H7 (cell line): Measurements from ENCODE around the gene SF3B6. TPM values are rescaled to one million over a fixed set of nuclear protein-coding genes. Genes with fewer than 3 reads are reported as not detected.

Experiments
- DNase-seq: peaks from one replicate; pipeline ENCODE4 v3.0.0; 2012
- H3K27me3 ChIP-seq: 2 replicates; pipeline ENCODE4 v1.6.0; 2011; ENCODE audit warnings: mild to moderate bottlenecking, low read length; ENCODE audit not compliant: control insufficient read depth, insufficient read depth
- H3K36me3 ChIP-seq: replicated peaks from 2 replicates; pipeline ENCODE4 v1.5.1; 2011; ENCODE audit warnings: low read length; ENCODE audit not compliant: control insufficient read depth, insufficient read depth
- H3K4me3 ChIP-seq: 2 replicates; pipeline ENCODE4 v1.5.1; 2011; ENCODE audit warnings: low read depth, mild to moderate bottlenecking, control low read depth, low read length, moderate library complexity; ENCODE audit not compliant: insufficient read depth
- total RNA-seq: library from RNA; depleted of rRNA; stranded (reverse); fragments of >200 nt; shearing (Covaris generic); gene quantifications from 2 replicates; pipeline ENCODE4 v1.2.3, GENCODE V29; 2014

SF3B6 gene
- total RNA-seq, 1 experiment from 2014 or later = 125 TPM

- Histone ChIP-seq H3K4me3 (peak overlapping the region; percentile 75), H3K27me3 (no peaks in the 10 kb centered on the region), H3K36me3 (peaks cover 15% of the 10 kb centered on the region)
- DNase-seq = no peak
Measured at GRCh38 chr2:24082787-24083566, 6.9 kb upstream of the SF3B6 start.

DNA sequence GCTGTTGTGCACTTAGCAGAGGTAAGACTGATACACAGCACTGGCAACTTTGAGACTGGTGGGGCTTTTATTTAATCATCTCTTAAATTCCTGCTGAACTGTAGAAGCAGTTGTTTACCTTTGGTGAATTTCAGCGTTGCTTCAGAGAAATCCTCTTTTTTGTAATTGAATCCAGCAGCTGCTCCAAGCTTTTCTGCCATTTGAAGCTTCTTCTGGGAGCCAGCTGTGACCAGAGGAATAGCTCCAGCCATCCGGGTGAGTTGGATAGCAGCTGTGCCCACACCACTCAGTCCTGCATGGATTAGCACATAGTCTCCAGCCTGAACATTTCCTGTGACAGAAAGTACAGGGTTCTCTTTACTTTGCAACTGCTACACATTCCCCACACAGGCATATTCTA, 4.6 kb upstream of the SF3B6 start:
- peaks cover 15% of the 10 kb centered on the region for H3K36me3 ChIP-seq

DNA sequence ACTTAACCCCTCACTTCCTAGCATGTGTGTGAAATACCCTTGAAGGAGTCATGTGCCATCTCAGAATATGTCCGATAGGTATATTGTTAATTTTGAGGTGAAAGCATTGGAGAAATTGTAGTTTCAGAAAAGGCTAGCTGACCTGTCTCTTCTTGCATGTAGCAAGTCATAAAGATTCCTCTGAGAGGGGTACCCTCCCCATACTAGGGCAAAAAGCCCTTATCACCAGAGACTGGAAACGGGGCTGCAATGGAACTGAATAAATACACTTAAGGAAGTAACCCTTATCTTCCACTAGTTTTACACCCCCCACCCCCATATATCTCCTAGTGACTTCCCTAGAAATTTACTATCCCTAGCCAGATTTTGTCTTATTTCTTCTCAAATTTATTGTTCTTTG, 1.8 kb upstream of the SF3B6 start:
- no peak for DNase-seq
- H3K27me3 ChIP-seq = no peaks in the 10 kb centered on the region
- peaks cover 17% of the 10 kb centered on the region for H3K36me3 ChIP-seq
- peak overlapping the region; percentile 79; the same call in 1 of the 2 replicates for H3K4me3 ChIP-seq

More for the DNA sequence above, 4.6 kb upstream of the SF3B6 start:
- H3K4me3 ChIP-seq = no peak overlapping the region
- DNase-seq = no peak
- no peaks in the 10 kb centered on the region for H3K27me3 ChIP-seq

DNA sequence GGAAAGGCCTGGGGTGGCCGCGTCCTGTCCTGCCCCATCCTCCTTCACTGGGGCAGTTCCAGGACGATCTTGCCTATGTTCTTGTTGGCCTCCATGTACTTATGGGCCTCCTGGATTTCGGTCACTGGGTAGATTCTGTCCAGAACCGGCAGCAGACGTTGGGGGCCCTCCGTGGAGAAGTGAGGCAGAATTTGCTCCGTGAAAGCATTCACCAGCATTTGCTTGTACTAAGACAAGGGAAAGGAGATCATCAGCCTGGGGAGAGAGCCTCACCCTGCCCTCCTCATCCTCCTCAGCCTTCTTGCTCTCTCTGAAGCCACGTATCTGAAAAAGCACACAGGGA, 1.4 kb upstream of the SF3B6 start:
- Histone ChIP-seq H3K4me3 (peak overlapping the region; percentile 79), H3K27me3 (no peaks in the 10 kb centered on the region), H3K36me3 (peaks cover 15% of the 10 kb centered on the region)
- no peak for DNase-seq

DNA sequence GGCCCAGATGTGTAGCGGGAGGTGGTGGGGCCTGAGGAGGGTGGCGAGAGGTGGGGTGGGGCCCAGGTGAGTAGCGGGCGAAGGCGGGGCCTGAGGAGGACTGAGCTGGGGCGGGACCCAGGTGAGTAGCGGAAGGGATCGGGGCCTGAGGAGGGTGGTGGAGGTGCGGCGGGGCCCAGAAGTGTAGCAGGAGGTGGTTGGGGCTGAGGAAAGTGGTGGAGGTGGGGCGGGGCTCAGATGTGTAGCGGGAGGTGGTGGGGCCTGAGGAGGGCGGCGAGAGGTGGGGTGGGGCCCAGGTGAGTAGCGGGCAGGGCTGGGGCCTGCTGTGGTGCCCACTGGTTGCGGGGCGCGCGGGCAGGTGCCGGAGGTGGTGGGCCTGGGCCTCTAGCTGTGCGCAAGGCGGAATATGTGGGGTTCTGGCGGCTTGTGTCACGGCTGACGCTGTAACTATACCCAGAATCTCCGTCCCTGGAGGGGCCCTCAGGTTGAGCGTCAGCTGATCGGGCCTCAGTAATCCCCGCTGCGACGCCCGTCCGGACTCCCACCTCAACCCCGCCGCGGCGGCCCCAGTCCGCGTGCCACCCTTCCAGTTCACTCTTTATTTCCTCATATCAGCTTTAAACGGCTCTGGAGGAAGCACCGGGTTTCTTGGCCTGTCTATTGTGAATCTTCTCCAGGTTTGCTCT, 866 bp upstream of the SF3B6 start:
- Histone ChIP-seq H3K27me3 (no peaks in the 10 kb centered on the region), H3K36me3 (peaks cover 10% of the 10 kb centered on the region), H3K4me3 (peak overlapping the region; percentile 79)
- DNase-seq = no peak

GRCh38 chr2:24075259-24075658, 867 bp downstream of the SF3B6 start:
- DNase-seq = no peak
- Histone ChIP-seq H3K4me3 (peak overlapping the region; percentile 77), H3K36me3 (peaks cover 6% of the 10 kb centered on the region), H3K27me3 (no peaks in the 10 kb centered on the region)

DNA sequence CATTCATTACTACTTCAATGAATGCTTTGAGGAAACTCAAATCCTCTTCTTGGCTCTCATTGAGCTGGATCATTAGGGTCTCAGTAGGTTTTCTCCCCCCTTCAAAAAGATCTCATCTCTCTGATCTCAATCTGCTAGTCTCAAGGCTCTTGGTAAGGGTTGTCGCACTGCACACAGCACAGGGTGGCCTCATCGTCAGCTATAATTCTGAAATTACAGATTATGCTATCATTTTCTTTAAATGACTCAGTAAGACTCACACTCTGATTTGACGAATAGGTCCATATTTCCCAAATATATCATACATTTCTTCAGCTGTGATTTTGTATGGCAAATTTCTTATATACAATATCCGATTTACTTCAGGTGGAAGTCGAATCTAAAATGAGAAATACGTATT, 2.3 kb downstream of the SF3B6 start:
- H3K27me3 ChIP-seq = no peaks in the 10 kb centered on the region
- peaks cover 12% of the 10 kb centered on the region for H3K36me3 ChIP-seq
- no peak for DNase-seq
- no peak overlapping the region for H3K4me3 ChIP-seq

DNA sequence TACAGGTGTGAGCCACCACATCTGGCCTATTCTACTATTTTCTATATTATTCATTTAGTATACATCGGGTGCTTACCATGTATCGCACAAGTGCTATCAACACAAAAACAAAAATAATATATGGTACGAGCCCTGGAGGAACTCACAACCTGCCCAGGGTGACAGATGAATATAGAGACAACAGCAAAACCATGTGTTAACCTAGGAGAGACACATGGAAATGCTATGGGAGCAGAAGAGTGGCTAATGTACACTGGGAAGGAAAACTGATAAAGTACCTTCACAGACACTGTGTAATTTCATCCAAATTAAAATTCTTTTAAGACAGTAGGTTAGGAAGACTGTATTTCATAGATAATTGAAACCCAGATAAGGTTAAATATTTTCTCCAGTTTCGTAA, 3.9 kb downstream of the SF3B6 start:
- Histone ChIP-seq H3K36me3 (peaks cover 16% of the 10 kb centered on the region), H3K4me3 (no peak overlapping the region), H3K27me3 (no peaks in the 10 kb centered on the region)
- DNase-seq = no peak

DNA sequence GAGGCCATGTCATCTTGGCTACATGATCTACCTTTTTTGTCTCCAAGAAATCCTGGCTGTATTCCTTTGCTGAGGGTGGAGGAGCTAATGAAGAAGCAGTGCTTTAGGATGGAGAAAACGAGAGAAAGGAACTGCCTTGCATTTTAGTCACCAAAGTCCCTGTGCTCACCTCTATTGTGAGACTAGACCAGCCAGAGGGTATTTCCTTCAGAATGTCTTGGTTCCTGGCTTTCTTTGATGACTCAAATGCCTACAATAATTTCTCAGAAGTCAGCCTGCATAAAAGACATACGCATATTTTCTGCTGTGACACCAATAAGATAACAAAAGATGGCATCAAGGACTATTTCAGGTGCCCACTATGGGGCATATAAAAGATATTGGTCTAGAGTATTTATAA, 10.8 kb downstream of the SF3B6 start:
- H3K36me3 ChIP-seq = peaks cover 23% of the 10 kb centered on the region
- DNase-seq = no peak
- no peak overlapping the region for H3K4me3 ChIP-seq
- no peaks in the 10 kb centered on the region for H3K27me3 ChIP-seq

DNA sequence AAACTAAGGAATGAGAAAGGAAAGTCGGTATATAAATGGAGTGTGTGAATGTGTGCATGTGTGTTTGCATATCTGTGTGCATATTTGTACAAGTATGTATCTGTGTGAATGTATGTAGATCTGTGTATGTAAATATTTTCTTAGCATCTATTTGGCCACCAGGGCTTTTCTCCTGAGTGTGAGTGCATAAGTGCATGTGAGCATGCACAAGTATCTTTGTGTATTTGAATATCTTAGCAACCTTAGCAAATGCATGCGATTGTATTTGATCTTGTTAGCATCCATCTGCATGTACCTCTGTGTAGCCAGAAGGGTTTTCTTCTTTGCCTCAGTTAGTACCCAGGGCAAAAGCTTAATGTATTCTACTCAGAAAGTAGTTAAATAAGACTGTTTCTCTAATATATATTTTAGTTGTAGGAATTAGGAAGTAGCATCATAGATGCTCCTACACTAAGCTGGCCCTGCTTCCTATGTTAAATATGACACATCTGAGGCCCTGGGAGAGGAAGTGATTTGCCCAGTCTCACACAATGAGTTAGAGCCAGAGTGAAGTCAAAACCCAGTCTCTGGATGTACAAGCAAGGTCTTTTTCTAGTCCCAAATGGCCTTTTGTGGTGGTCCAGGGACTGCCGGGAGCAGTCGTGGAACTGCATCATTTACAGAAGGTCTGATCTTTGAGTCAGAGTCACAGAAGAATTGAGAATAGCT, 17.4 kb downstream of the SF3B6 start:
- H3K27me3 ChIP-seq = no peaks in the 10 kb centered on the region
- peaks cover 10% of the 10 kb centered on the region for H3K36me3 ChIP-seq
- DNase-seq = no peak
- H3K4me3 ChIP-seq = no peak overlapping the region

DNA sequence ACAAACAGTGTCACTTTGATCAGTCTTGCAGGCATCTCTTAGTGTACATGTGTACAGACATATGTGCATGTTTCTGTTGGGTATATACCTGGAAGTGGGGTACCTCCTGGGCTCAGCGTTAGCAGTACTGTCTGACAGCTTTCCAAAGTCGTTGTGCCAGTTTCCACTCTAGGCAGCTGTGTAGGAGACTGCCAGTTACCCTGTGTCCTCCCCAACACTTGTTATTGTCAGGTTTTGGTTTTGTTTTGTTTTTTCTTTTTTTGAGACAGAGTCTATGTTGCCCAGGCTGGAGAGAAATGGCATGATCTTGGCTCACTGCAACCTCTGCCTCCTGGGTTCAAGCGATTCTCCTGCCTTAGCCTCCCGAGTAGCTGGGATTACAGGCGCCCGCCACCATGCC, 20.4 kb downstream of the SF3B6 start:
- Histone ChIP-seq H3K27me3 (peaks cover under 1% of the 10 kb centered on the region; the same call in 1 of the 2 replicates), H3K4me3 (no peak overlapping the region), H3K36me3 (peaks cover 5% of the 10 kb centered on the region)
- DNase-seq = no peak

DNA sequence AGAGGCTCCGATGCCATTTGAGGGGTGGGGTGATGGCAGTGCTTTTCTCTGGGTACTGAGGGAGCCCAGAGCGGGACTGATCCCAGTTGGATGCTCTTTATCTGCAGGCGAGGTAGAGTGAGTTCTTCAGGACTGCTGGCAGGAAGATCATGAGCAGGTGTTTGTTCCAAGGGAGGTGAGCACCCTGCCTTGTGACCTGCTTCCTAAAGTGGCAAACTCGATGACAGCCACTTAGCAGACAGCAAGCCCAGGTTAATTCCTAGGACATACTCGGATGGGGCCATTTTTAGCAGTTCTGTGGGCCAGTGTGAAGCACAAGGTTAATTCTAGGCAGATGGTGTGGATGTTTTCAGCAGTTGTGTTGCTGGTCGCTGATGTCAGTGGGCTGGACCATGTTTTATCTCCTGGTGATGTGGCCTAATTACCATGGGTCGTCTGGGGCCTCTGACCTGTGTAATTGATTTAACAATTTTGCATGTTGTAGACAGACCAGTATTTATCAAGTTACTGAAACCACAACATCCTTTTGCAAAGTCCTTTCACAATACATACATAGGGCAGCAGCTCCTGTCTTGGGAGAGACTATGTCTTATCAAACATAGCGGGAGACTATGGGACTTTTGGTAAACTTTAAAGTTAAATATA, 21.6 kb downstream of the SF3B6 start:
- no peak for DNase-seq
- H3K4me3 ChIP-seq = no peak overlapping the region
- H3K27me3 ChIP-seq = peaks cover 10% of the 10 kb centered on the region; the same call in 1 of the 2 replicates
- peaks cover 3% of the 10 kb centered on the region; the same call in 1 of the 2 replicates for H3K36me3 ChIP-seq

DNA sequence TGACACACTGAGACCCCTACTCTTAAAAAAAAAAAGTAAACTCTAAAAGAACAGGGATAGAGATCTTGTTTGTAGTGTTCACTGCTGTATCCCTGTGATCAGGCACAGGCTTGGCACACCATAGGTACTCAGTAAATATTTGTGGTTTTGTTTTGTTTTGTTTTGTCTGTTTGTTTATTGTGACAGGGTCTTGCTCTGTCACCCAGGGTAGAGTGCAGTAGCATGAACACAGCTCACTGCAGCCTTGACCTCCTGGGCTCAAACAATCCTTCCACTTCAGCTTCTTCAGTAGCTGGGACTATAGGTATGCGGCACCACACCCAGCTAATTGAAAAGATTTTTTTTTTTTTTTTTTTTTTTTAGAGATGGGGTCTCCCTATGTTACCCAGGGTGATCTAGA, 23.2 kb downstream of the SF3B6 start:
- Histone ChIP-seq H3K4me3 (no peak overlapping the region), H3K36me3 (peaks cover 3% of the 10 kb centered on the region; the same call in 1 of the 2 replicates), H3K27me3 (peaks cover 10% of the 10 kb centered on the region; the same call in 1 of the 2 replicates)
- no peak for DNase-seq

GRCh38 chr2:24051833-24052232, 24.3 kb downstream of the SF3B6 start:
- DNase-seq = no peak
- H3K27me3 ChIP-seq = peaks cover 10% of the 10 kb centered on the region; the same call in 1 of the 2 replicates
- peaks cover 3% of the 10 kb centered on the region; the same call in 1 of the 2 replicates for H3K36me3 ChIP-seq
- H3K4me3 ChIP-seq = no peak overlapping the region
